ENCODE results near the gene TBX18.

Gene TBX18

DNA sequence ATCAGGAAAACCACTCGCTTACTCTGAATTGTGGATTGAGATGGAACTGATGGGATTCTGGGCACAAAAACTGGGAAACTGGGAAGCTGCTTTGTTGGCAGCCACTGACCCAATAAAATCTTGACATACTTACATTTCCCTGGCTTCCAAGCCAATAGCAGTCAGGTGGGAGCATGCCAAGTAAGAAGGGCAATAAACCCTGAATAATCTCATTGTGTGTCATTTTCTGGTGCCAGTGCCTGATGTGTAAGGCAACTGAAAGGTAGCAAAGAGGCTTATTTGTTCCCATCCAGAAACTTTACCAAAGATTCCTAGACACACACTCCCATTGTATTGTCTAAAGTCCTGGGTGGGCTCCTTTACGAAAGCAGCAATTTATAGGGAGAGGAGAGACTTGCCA is 93.2 kb downstream of the TBX18 start:
- peak; percentile 20 for DNase-seq (ENCODE audit: low spot score)

DNA sequence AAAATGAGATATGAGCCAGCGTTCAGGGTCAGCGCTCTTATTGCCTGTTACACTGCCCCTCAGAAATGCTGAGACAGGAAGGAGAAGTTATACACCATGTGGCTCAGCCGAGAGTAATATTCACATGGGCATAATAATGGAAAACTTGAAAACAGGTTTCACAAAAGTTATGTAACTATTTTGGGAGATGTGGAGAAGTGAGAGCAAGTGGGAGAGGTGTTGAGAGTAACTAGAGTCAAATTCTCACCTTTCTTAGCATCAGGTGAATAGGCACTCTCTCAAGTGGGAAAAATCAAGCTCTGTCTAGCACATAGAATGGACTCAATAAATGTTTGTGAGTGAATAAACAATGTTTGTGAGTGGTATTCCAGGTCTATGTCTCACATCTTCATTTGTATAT is 94.5 kb downstream of the TBX18 start:
- no peak for DNase-seq (ENCODE audit: low spot score)

- DNase-seq (ENCODE audit: low spot score) = no peak
Measured at GRCh38 chr6:84667252-84668213, 96.9 kb downstream of the TBX18 start.

DNA sequence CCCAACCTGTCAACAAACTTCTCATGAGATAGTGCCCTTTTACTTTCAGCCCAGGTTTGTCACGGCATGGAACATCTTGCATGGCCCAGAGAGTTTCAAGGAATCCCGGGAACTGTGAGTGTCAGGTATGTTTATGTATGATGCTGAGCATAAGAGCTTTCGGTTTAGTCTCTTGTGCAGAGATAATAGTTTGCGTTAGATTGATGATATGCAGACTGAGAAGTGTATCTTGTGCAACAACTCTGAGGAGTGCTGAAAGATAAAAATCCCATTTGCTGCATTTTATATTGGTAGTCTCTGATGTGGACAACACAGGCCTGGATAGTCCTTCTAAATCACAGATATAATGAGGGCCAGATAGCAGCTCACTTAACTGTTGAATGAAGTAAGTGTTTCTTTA is 99.0 kb downstream of the TBX18 start:
- DNase-seq (ENCODE audit: low spot score) = no peak

GRCh38 chr6:84663866-84664265 is 100.5 kb downstream of the TBX18 start:
- DNase-seq (ENCODE audit: low spot score) = no peak

DNA sequence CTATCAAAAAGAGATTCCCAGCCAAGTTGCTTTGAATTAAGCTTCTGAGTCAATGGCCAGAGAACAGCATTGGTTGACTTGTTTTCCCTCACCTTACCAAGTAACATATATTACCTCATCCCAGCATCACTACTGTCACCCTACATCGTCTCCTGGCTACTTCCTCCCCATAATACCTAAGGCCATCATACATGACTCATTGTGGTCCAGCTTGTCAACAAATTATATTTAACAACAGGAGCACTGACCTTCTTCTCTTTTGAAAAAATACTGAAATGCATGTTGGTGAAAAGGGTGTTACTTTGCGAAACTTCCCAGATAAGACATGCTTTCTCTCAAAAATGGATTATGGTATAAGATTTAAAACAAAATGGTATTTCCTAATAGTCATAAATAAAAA is 106.9 kb downstream of the TBX18 start:
- DNase-seq (ENCODE audit: low spot score) = no peak

- no peak for DNase-seq (ENCODE audit: low spot score)
Measured at GRCh38 chr6:84657025-84657424, 107.4 kb downstream of the TBX18 start.

GRCh38 chr6:84653027-84653551 is 111.3 kb downstream of the TBX18 start:
- no peak for DNase-seq (ENCODE audit: low spot score)

GRCh38 chr6:84652356-84653026 is 111.9 kb downstream of the TBX18 start:
- no peak for DNase-seq (ENCODE audit: low spot score)

DNA sequence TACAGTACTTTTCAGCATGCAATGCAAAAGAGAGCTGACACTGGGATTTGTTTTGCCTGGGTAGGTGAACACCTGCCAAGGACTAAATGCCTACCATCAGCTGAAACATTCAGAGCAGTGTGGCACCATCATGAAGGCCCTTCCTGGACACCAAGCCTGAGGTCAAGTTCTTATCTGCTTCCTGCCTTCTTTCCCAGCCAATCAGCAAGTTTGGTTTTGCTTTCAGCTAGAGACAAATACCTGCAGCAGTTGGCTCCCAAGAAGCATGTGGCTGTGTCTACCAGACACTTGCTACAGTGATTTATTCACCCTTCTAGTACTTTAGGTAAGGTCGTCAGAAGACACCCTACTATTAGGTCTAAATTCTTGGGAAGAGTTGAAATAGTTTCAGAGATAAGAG is 112.8 kb downstream of the TBX18 start:
- no peak for DNase-seq (ENCODE audit: low spot score)

- no peak for DNase-seq (ENCODE audit: low spot score)
Measured at GRCh38 chr6:84648444-84648843, 116.0 kb downstream of the TBX18 start.

- no peak for DNase-seq (ENCODE audit: low spot score)
Measured at GRCh38 chr6:84645563-84646266, 118.7 kb downstream of the TBX18 start.

GRCh38 chr6:84645000-84645399 is 119.4 kb downstream of the TBX18 start:
- DNase-seq (ENCODE audit: low spot score) = no peak

- no peak for DNase-seq (ENCODE audit: low spot score)
Measured at GRCh38 chr6:84643778-84644177, 120.6 kb downstream of the TBX18 start.

- peak; percentile 3 for DNase-seq (ENCODE audit: low spot score)
Measured at GRCh38 chr6:84641076-84641475, 123.3 kb downstream of the TBX18 start.

- DNase-seq (ENCODE audit: low spot score) = no peak
Measured at GRCh38 chr6:84639396-84639795, 125.0 kb downstream of the TBX18 start.

DNA sequence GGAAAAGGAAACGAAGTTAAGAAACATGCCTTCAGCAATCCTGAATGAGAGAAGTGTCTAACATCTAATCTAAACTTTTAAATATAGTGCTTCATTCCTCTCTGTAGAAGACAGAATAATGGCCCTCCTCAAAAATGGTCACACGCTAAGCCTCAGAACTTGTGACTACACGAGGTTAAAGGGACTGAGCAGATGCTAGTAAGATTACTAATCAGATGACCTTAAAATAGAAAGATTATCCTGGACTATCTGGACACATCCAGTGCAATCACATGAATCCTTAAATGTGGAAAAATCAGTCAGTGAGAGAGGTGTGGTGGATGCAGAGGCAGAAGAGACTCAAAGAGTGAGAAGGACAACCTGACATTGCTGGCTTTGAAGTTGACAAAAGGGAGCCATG is 126.1 kb downstream of the TBX18 start:
- no peak for DNase-seq (ENCODE audit: low spot score)

All from pons (tissue), 1 donor.